Keratinocyte (primary cell): ENCODE results near the gene JUP. TPM values are rescaled to one million over a fixed set of nuclear protein-coding genes. Genes with fewer than 3 reads are reported as not detected.

Source experiments
- DNase-seq: peaks from one replicate; pipeline ENCODE4 v3.0.0-alpha.2; 2011; ENCODE audit warnings: low read depth, missing footprints, low spot score
- FAIRE-seq: peaks from 2 replicates; lab custom pipeline; 2011; peaks lifted over from hg19 to GRCh38; lab: Jason Lieb, UNC
- H2AFZ ChIP-seq: 2 replicates; pipeline ENCODE4 v1.6.0; 2012; ENCODE audit warnings: low read length, control low read depth, inconsistent platforms; ENCODE audit not compliant: control insufficient read depth
- H3K27ac ChIP-seq: 2 replicates; pipeline ENCODE4 v1.5.1; 2011; ENCODE audit warnings: low read length; ENCODE audit not compliant: control insufficient read depth, insufficient read depth
- H3K27me3 ChIP-seq: 3 replicates; pipeline ENCODE4 v1.6.0; 2011; ENCODE audit warnings: low read length; ENCODE audit not compliant: control insufficient read depth, insufficient read depth; ENCODE audit errors: extremely low read depth
- H3K36me3 ChIP-seq, 2 experiments: 2 replicates in 1 of 2; 3 replicates in 1 of 2; pipeline ENCODE4 v1.5.1; 2011; ENCODE audit warnings: low read length in 2 of 2, mild to moderate bottlenecking in 1 of 2; ENCODE audit not compliant: control insufficient read depth in 2 of 2, insufficient read depth in 2 of 2; ENCODE audit errors: extremely low read depth in 1 of 2
- H3K4me1 ChIP-seq: 3 replicates; pipeline ENCODE4 v1.5.1; 2011; ENCODE audit warnings: low read length; ENCODE audit not compliant: control insufficient read depth, insufficient read depth; ENCODE audit errors: extremely low read depth
- H3K4me2 ChIP-seq: 3 replicates; pipeline ENCODE4 v1.6.0; 2011; ENCODE audit warnings: low read depth, low read length; ENCODE audit not compliant: control insufficient read depth, insufficient read depth; ENCODE audit errors: extremely low read depth
- H3K4me3 ChIP-seq, 3 experiments: fragments of 200-600 bp in 1 of 3; sonication (generic) in 1 of 3; 2 replicates in 2 of 3; 3 replicates in 1 of 3; pipeline ENCODE4 v1.5.1; 2011 to 2016; ENCODE audit warnings: low read length in 3 of 3, mild to moderate bottlenecking in 3 of 3, control low read depth in 2 of 3, inconsistent platforms in 1 of 3, low read depth in 1 of 3, mixed read lengths in 1 of 3, mixed run types in 1 of 3, moderate library complexity in 1 of 3; ENCODE audit not compliant: control insufficient read depth in 2 of 3, insufficient read depth in 2 of 3; ENCODE audit errors: extremely low read depth in 1 of 3
- H3K79me2 ChIP-seq: 2 replicates; pipeline ENCODE4 v1.6.0; 2012; ENCODE audit warnings: low read length; ENCODE audit not compliant: control insufficient read depth, insufficient read depth
- H3K9ac ChIP-seq: 3 replicates; pipeline ENCODE4 v1.6.0; 2011; ENCODE audit warnings: low read length; ENCODE audit not compliant: control insufficient read depth, insufficient read depth; ENCODE audit errors: extremely low read depth
- H3K9me1 ChIP-seq: 3 replicates; pipeline ENCODE4 v1.6.0; 2011; ENCODE audit warnings: low read length; ENCODE audit not compliant: control insufficient read depth, insufficient read depth; ENCODE audit errors: extremely low read depth
- H3K9me3 ChIP-seq: 2 replicates; pipeline ENCODE4 v1.5.1; 2012; ENCODE audit warnings: low read depth, low read length; ENCODE audit not compliant: control insufficient read depth
- H4K20me1 ChIP-seq: 3 replicates; pipeline ENCODE4 v1.6.0; 2011; ENCODE audit warnings: low read length; ENCODE audit not compliant: control insufficient read depth, insufficient read depth; ENCODE audit errors: extremely low read depth
- CTCF ChIP-seq, 3 experiments: IDR thresholded peaks in 1 of 3; conservative IDR thresholded peaks in 1 of 3; optimal IDR thresholded peaks in 1 of 3; 2 replicates in 2 of 3; 3 replicates in 1 of 3; pipeline versions ENCODE3 to v1.5.1; 2011; ENCODE audit warnings: low read length in 3 of 3, mild to moderate bottlenecking in 3 of 3, moderate library complexity in 2 of 3, control low read depth in 1 of 3, inconsistent platforms in 1 of 3; ENCODE audit not compliant: insufficient read depth in 2 of 3; ENCODE audit errors: extremely low read depth in 1 of 3
- EZH2 ChIP-seq: IDR thresholded peaks from one replicate; pipeline ENCODE4 v1.6.1; 2012; ENCODE audit warnings: inconsistent platforms, mild to moderate bottlenecking, low read length, moderate library complexity
- dilution Hi-C: fragments of 300-500 bp; cut with MboI; formaldehyde crosslinking; loops from one replicate; pipeline ENCODE4 v1.7.0; 2020; ENCODE audit warnings: low sequenced_read_pairs; ENCODE audit not compliant: extremely low pct_ligation_motif_present
- polyA plus RNA-seq, 5 experiments: library from polyadenylated mRNA; depleted of rRNA in 3 of 5; stranded (reverse) in 3 of 5; stranded (forward) in 1 of 5; unstranded in 1 of 5; fragments of >200 nt; gene quantifications; 1 replicate in 1 of 5; 2 replicates in 3 of 5; 3 replicates in 1 of 5; pipeline versions ENCODE4 v1.2.1 to v1.2.3, GENCODE V29; 2011 to 2012; ENCODE audit warnings: missing spikeins in 2 of 5, low read depth in 1 of 5, low replicate concordance in 1 of 5
- small RNA-seq, 3 experiments: library from RNA; depleted of rRNA; stranded (forward); fragments of <200 nt; gene quantifications; one replicate each; pipeline ENCODE3, GENCODE V24; 2012; ENCODE audit warnings: low read depth in 3 of 3, low replicate concordance in 1 of 3; ENCODE audit not compliant: insufficient read length in 3 of 3

The JUP gene
- polyA plus RNA-seq, 1 donor (not counting 4 experiments of a cell fraction or from before 2014, with no cell fraction given): 152 TPM

- no peak for DNase-seq
- H3K27ac ChIP-seq: no peak overlapping the region
- dilution Hi-C loops: no loop called here
- H2AFZ ChIP-seq: no peak overlapping the region
- no peak overlapping the region for H3K4me2 ChIP-seq
- H3K9me1 ChIP-seq: no peaks in the 10 kb centered on the region
- H3K4me1 ChIP-seq: peaks cover 11% of the 10 kb centered on the region
- no peaks in the 10 kb centered on the region for H3K79me2 ChIP-seq
- H4K20me1 ChIP-seq: no peaks in the 10 kb centered on the region
- H3K36me3 ChIP-seq: no peaks in the 10 kb centered on the region
- H3K9me3 ChIP-seq: no peaks in the 10 kb centered on the region
- TF ChIP-seq EZH2 (no peak), CTCF (optimal IDR thresholded peaks at IDR 0.05 in 1 of 3, IDR thresholded peaks at IDR 0.05 in 1 of 3, conservative IDR thresholded peaks at IDR 0.05 in 1 of 3; ENCODE audit: extremely low read depth in 1 of 3, insufficient read depth in 2 of 3, low read length in 3 of 3) (no peak)
- H3K4me3 ChIP-seq: no peak overlapping the region
- no peak for FAIRE-seq
- H3K27me3 ChIP-seq: no peaks in the 10 kb centered on the region
- H3K9ac ChIP-seq: no peak overlapping the region
Measured at GRCh38 chr17:41707803-41708669, 78.5 kb downstream of the JUP start.

GRCh38 chr17:41705271-41705991 lies 81.1 kb downstream of the JUP start:
- no peaks in the 10 kb centered on the region for H3K79me2 ChIP-seq
- TF ChIP-seq CTCF (optimal IDR thresholded peaks at IDR 0.05 in 1 of 3, IDR thresholded peaks at IDR 0.05 in 1 of 3, conservative IDR thresholded peaks at IDR 0.05 in 1 of 3; ENCODE audit: extremely low read depth in 1 of 3, insufficient read depth in 2 of 3, low read length in 3 of 3) (no peak), EZH2 (no peak)
- no peaks in the 10 kb centered on the region for H3K9me1 ChIP-seq

More at GRCh38 chr17:41705271-41705991, 81.1 kb downstream of the JUP start:
- Histone ChIP-seq H3K4me1 (no peaks in the 10 kb centered on the region), H3K4me3 (no peak overlapping the region), H2AFZ (no peak overlapping the region), H3K36me3 (no peaks in the 10 kb centered on the region), H3K9ac (no peak overlapping the region), H4K20me1 (no peaks in the 10 kb centered on the region), H3K9me3 (no peaks in the 10 kb centered on the region), H3K27me3 (no peaks in the 10 kb centered on the region), H3K27ac (no peak overlapping the region), H3K4me2 (no peak overlapping the region)
- FAIRE-seq (no peak), DNase-seq (no peak)
- dilution Hi-C loops: no loop called here

Small RNAs within 50 kb of the gene (small RNA-seq; reads per million reads assigned to genes)
- gene RN7SL399P: 0 reads per million in 3 experiments
- gene RNA5SP442: 0 to 14.0 (median 2.0) reads per million in 3 experiments

Other genes starting within 250 kb of the JUP start
- 0.85 to 1.6 TPM (median 1.5 TPM) in 3 replicates for gene KRT9, start 214.7 kb downstream of the JUP start, polyA plus RNA-seq
- 26,041 to 32,523 TPM (median 29,603 TPM) in 3 replicates for gene KRT14, start 199.8 kb downstream of the JUP start, polyA plus RNA-seq
- 1,163 to 4,746 TPM (median 1,851 TPM) in 3 replicates for gene KRT16, start 173.9 kb downstream of the JUP start, polyA plus RNA-seq
- gene KRT17, start 162.1 kb downstream of the JUP start, polyA plus RNA-seq: 6,440 to 12,579 TPM (median 8,666 TPM) in 3 replicates
- gene EIF1, start 97.8 kb downstream of the JUP start, polyA plus RNA-seq: 236 to 308 TPM (median 272 TPM) in 3 replicates
- gene GAST, start 74.4 kb downstream of the JUP start, polyA plus RNA-seq: 0.40 to 4.8 TPM (median 0.87 TPM) in 3 replicates
- gene HAP1, start 52.1 kb downstream of the JUP start, polyA plus RNA-seq: 0.95 to 2.3 TPM (median 1.6 TPM) in 3 replicates
- gene P3H4, start 25.2 kb upstream of the JUP start, polyA plus RNA-seq: 4.2 to 8.4 TPM (median 5.9 TPM) in 3 replicates
- gene FKBP10, start 26.3 kb upstream of the JUP start, polyA plus RNA-seq: 0.37 to 0.73 TPM (median 0.38 TPM) in 3 replicates
- gene NT5C3B, start 49.5 kb upstream of the JUP start, polyA plus RNA-seq: 83.4 to 109 TPM (median 92.7 TPM) in 3 replicates
- 0.06 to 0.21 TPM (median 0.19 TPM) in 3 replicates for gene KLHL10, start 51.1 kb upstream of the JUP start, polyA plus RNA-seq
- gene KLHL11, start 78.7 kb upstream of the JUP start, polyA plus RNA-seq: 4.7 to 6.7 TPM (median 5.2 TPM) in 3 replicates
- gene ACLY, start 132.2 kb upstream of the JUP start, polyA plus RNA-seq: 310 to 444 TPM (median 363 TPM) in 3 replicates
- gene ODAD4, start 143.9 kb upstream of the JUP start, polyA plus RNA-seq: 0.07 to 0.20 TPM (median 0.17 TPM) in 3 replicates
- gene CNP, start 180.1 kb upstream of the JUP start, polyA plus RNA-seq: 32.4 to 37.8 TPM (median 37.2 TPM) in 3 replicates
- gene DNAJC7, start 230.7 kb upstream of the JUP start, polyA plus RNA-seq: 55.3 to 82.5 TPM (median 67.4 TPM) in 3 replicates
- 24.7 to 35.2 TPM (median 26.3 TPM) in 3 replicates for gene NKIRAS2, start 233.4 kb upstream of the JUP start, polyA plus RNA-seq